ENCODE data around the gene EPHA8. TPM values are rescaled to one million over a fixed set of nuclear protein-coding genes. Genes with fewer than 3 reads are reported as not detected.

The EPHA8 gene
- total RNA-seq, 1 experiment from 2014 or later = not detected

- DNase-seq = no peak
- Histone ChIP-seq H3K36me3 (ENCODE audit: control insufficient read depth, insufficient read depth, low read length) (peaks cover 2% of the 10 kb centered on the region; the same call in 1 of the 2 replicates), H3K27me3 (replicated peaks; ENCODE audit: control insufficient read depth, insufficient read depth, low read length) (no peaks in the 10 kb centered on the region), H3K9me3 (no peaks in the 10 kb centered on the region), H3K4me3 (ENCODE audit: low read depth, low read length) (no peak overlapping the region), H3K4me1 (no peaks in the 10 kb centered on the region)
- no peak for TF ChIP-seq CTCF (IDR thresholded peaks at IDR 0.05; ENCODE audit: insufficient read depth in 1 of 2, low read depth in 1 of 2, low read length in 1 of 2, severe bottlenecking in 1 of 2, unreplicated experiment in 1 of 2)
- Mint-ChIP-seq H3K4me3 (ENCODE audit: unreplicated experiment) (no peak overlapping the region), H3K27ac (ENCODE audit: unreplicated experiment) (no peak overlapping the region), H3K36me3 (ENCODE audit: insufficient read depth, unreplicated experiment) (peaks cover 46% of the 10 kb centered on the region), H3K4me1 (ENCODE audit: low read depth, unreplicated experiment) (no peaks in the 10 kb centered on the region), H3K9me3 (ENCODE audit: unreplicated experiment) (no peaks in the 10 kb centered on the region), H3K27me3 (ENCODE audit: insufficient read depth, unreplicated experiment) (no peaks in the 10 kb centered on the region)
- POLR2A ChIA-PET = no interaction called here
- CTCF ChIA-PET = no interaction called here
- BruUV-seq (replicated peaks) = no TSS peak
- intact Hi-C loops (cut with micrococcal nuclease; ENCODE audit: unreplicated experiment) = no loop called here
These were observed 41.0 kb upstream of the EPHA8 start for GRCh38 chr1:22522221-22522743.

GRCh38 chr1:22524481-22524880 is 38.8 kb upstream of the EPHA8 start:
- no peaks in the 10 kb centered on the region; the same call in 1 of the 2 replicates for H3K36me3 ChIP-seq (ENCODE audit: control insufficient read depth, insufficient read depth, low read length)
- no TSS peak for BruUV-seq (replicated peaks)
- no peaks in the 10 kb centered on the region for H3K9me3 Mint-ChIP-seq (ENCODE audit: unreplicated experiment)
- H3K36me3 Mint-ChIP-seq (ENCODE audit: insufficient read depth, unreplicated experiment) = peaks cover 39% of the 10 kb centered on the region
- ChIA-PET POLR2A (no interaction called here), CTCF (no interaction called here)
- H3K27ac Mint-ChIP-seq (ENCODE audit: unreplicated experiment) = no peak overlapping the region
- intact Hi-C loops (cut with micrococcal nuclease; ENCODE audit: unreplicated experiment) = no loop called here
- no peak overlapping the region for H3K4me3 ChIP-seq (ENCODE audit: low read depth, low read length)
- H3K4me1 ChIP-seq = no peaks in the 10 kb centered on the region
- H3K9me3 ChIP-seq = no peaks in the 10 kb centered on the region
- no peak overlapping the region for H3K4me3 Mint-ChIP-seq (ENCODE audit: unreplicated experiment)
- no peak for DNase-seq
- H3K27me3 Mint-ChIP-seq (ENCODE audit: insufficient read depth, unreplicated experiment) = no peaks in the 10 kb centered on the region
- no peaks in the 10 kb centered on the region for H3K4me1 Mint-ChIP-seq (ENCODE audit: low read depth, unreplicated experiment)
- no peak for TF ChIP-seq CTCF (IDR thresholded peaks at IDR 0.05; ENCODE audit: insufficient read depth in 1 of 2, low read depth in 1 of 2, low read length in 1 of 2, severe bottlenecking in 1 of 2, unreplicated experiment in 1 of 2)
- H3K27me3 ChIP-seq (replicated peaks; ENCODE audit: control insufficient read depth, insufficient read depth, low read length) = no peaks in the 10 kb centered on the region

GRCh38 chr1:22525211-22525610 is 38.1 kb upstream of the EPHA8 start:
- no peak overlapping the region for H3K4me3 Mint-ChIP-seq (ENCODE audit: unreplicated experiment)
- no peak overlapping the region for H3K27ac Mint-ChIP-seq (ENCODE audit: unreplicated experiment)
- intact Hi-C loops (cut with micrococcal nuclease; ENCODE audit: unreplicated experiment) = no loop called here
- H3K36me3 ChIP-seq (ENCODE audit: control insufficient read depth, insufficient read depth, low read length) = no peaks in the 10 kb centered on the region; the same call in 1 of the 2 replicates
- TF ChIP-seq CTCF (IDR thresholded peaks at IDR 0.05; ENCODE audit: insufficient read depth in 1 of 2, low read depth in 1 of 2, low read length in 1 of 2, severe bottlenecking in 1 of 2, unreplicated experiment in 1 of 2) = no peak
- no peaks in the 10 kb centered on the region for H3K27me3 ChIP-seq (replicated peaks; ENCODE audit: control insufficient read depth, insufficient read depth, low read length)
- H3K4me1 ChIP-seq = no peaks in the 10 kb centered on the region
- H3K9me3 ChIP-seq = no peaks in the 10 kb centered on the region
- no TSS peak for BruUV-seq (replicated peaks)
- H3K9me3 Mint-ChIP-seq (ENCODE audit: unreplicated experiment) = no peaks in the 10 kb centered on the region
- peaks cover 35% of the 10 kb centered on the region for H3K36me3 Mint-ChIP-seq (ENCODE audit: insufficient read depth, unreplicated experiment)
- CTCF ChIA-PET = interaction anchor here (1.1 kb wide), 1 partner anchor 116 kb away, joined by 3 read pairs; no protein-coding TSS in a partner anchor
- DNase-seq = no peak
- no peaks in the 10 kb centered on the region for H3K4me1 Mint-ChIP-seq (ENCODE audit: low read depth, unreplicated experiment)
- no peak overlapping the region for H3K4me3 ChIP-seq (ENCODE audit: low read depth, low read length)
- POLR2A ChIA-PET = no interaction called here
- H3K27me3 Mint-ChIP-seq (ENCODE audit: insufficient read depth, unreplicated experiment) = no peaks in the 10 kb centered on the region

Measured in Caco-2 (cell line).